Tibial artery (tissue), 4 donors: ENCODE results near the gene RAB6D.
"Not testable (repeated sequence)": the region's sequence is repeated elsewhere in the genome, so short reads cannot be mapped to it uniquely, and the experiment has no call there.

Experiments
- DNase-seq, 2 donors: peaks; one replicate each; pipeline ENCODE4 v3.0.0-alpha.2; 2019
- H3K27ac ChIP-seq, 2 donors: fragments of 200-600 bp; sonication (generic) in 1 of 2; 1 replicate in 1 of 2; 2 replicates in 1 of 2; pipeline ENCODE4 v1.5.1; 2018 to 2019; ENCODE audit warnings: mild to moderate bottlenecking in 1 of 2
- H3K27me3 ChIP-seq, 2 donors: fragments of 200-600 bp; sonication (generic) in 1 of 2; one replicate each; pipeline versions ENCODE4 v1.5.1 to v1.6.0; 2016 to 2019
- H3K36me3 ChIP-seq, 3 donors: fragments of 200-600 bp; sonication (generic) in 2 of 3; one replicate each; pipeline ENCODE4 v1.5.1; 2016 to 2019; ENCODE audit warnings: mild to moderate bottlenecking in 2 of 3
- H3K4me1 ChIP-seq, 4 donors: fragments of 200-600 bp; sonication (generic) in 2 of 4; 1 replicate in 3 of 4; 2 replicates in 1 of 4; pipeline ENCODE4 v1.5.1; 2016 to 2019
- H3K4me3 ChIP-seq, 2 donors: fragments of 200-600 bp; sonication (generic) in 1 of 2; 1 replicate in 1 of 2; 2 replicates in 1 of 2; pipeline ENCODE4 v1.5.1; 2018 to 2019; ENCODE audit warnings: mild to moderate bottlenecking in 2 of 2
- H3K9me3 ChIP-seq, 3 donors: fragments of 200-600 bp; sonication (generic) in 1 of 3; one replicate each; pipeline ENCODE4 v1.5.1; 2016 to 2019
- intact Hi-C: fragments of 100-400 bp; cut with DNase I; formaldehyde crosslinking; loops from one replicate; pipeline ENCODE4 v1.15.0; 2023; ENCODE audit warnings: low total_unique reads
- TF ChIP-seq, protein P1 (sequence below), 2 experiments: fragments of 200-600 bp in 1 of 2; fragments of 450-650 bp in 1 of 2; IDR thresholded peaks; one replicate each; pipeline ENCODE4 v1.5.1; 2017 to 2019; ENCODE audit warnings: antibody characterized with exemption in 2 of 2, mild to moderate bottlenecking in 1 of 2, moderate library complexity in 1 of 2

Gene RAB6D

GRCh38 chr2:131389657-131390056 is 25.7 kb upstream of the RAB6D start:
- peak in 1 of 2 donors; percentile 51 for DNase-seq
- Histone ChIP-seq H3K9me3 (no peaks in the 10 kb centered on the region), H3K4me3 (no peak overlapping the region), H3K4me1 (peaks cover 0 to 4% (median 1%) of the 10 kb centered on the region in 4 donors), H3K27ac (no peak overlapping the region), H3K27me3 (no peaks in the 10 kb centered on the region), H3K36me3 (no peaks in the 10 kb centered on the region)
- TF ChIP-seq, protein P1, sequence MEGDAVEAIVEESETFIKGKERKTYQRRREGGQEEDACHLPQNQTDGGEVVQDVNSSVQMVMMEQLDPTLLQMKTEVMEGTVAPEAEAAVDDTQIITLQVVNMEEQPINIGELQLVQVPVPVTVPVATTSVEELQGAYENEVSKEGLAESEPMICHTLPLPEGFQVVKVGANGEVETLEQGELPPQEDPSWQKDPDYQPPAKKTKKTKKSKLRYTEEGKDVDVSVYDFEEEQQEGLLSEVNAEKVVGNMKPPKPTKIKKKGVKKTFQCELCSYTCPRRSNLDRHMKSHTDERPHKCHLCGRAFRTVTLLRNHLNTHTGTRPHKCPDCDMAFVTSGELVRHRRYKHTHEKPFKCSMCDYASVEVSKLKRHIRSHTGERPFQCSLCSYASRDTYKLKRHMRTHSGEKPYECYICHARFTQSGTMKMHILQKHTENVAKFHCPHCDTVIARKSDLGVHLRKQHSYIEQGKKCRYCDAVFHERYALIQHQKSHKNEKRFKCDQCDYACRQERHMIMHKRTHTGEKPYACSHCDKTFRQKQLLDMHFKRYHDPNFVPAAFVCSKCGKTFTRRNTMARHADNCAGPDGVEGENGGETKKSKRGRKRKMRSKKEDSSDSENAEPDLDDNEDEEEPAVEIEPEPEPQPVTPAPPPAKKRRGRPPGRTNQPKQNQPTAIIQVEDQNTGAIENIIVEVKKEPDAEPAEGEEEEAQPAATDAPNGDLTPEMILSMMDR (IDR thresholded peaks at IDR 0.05), result no peak
- intact Hi-C loops, result no loop called here

DNA sequence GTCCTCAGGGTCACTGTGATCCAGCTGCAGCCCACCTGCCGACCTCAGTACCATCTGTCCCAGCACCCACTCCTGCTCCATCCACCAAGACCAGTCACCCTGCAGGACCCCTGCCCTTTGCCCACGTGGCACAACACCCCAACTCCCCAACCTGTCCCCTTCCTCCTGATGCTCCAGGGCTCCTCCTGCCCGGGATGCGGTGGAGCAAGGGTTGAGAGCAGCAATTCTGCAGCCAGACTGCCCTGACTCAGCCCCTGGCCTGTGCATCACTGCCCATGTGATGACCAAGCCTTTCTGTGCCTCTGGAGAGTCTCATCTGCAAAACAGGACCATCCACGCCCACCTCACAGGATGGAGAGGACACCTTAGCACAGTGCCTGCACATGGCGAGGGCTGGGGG is 24.9 kb upstream of the RAB6D start:
- intact Hi-C loops, H3K4me1 ChIP-seq, H3K27me3 ChIP-seq, H3K9me3 ChIP-seq, H3K27ac ChIP-seq, H3K4me3 ChIP-seq, H3K36me3 ChIP-seq: not testable (repeated sequence)
- DNase-seq, result peak in 1 of 2 donors; percentile 35

DNA sequence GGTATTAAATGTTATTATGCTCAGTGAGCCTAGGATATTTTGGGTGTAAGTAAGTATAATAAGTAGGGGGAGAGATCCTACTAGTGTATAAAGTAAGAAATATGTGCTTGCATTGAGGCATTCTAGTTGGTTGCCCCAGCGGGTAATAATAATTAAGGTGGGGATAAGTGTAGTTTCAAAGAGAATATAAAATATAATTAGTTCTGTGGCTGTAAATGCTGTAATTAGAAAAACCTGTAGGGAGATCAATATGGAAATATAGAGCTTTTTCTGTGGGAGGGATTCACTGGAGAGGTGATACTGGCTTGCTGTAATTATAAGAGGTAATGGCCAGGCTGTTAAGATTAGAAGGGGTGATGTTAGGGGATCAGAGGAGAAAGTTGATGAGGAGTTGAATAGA is 9.1 kb upstream of the RAB6D start:
- H3K4me3 ChIP-seq, DNase-seq, H3K9me3 ChIP-seq, H3K4me1 ChIP-seq, intact Hi-C loops, H3K36me3 ChIP-seq, H3K27ac ChIP-seq, H3K27me3 ChIP-seq: not testable (repeated sequence)

DNA sequence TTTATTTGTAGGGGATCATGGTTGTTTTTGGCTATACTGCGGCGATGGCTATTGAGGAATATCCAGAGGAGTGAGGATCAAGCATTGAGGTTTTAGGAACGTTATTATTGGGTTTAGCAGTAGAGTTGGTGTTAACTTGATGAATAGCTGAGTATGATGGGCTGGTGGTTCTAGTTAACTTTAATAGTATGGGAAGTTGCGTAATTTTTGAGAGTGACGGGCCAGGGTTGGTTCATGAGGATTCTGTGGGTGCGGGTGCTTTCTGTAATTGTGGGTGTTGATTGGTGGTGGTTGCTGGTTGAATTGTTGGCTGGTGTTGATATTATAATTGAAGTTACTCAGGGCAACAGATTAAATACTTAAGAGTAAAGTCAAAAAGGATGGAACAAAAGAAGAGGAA is 6.0 kb upstream of the RAB6D start:
- Histone ChIP-seq H3K27ac (no peak overlapping the region), H3K4me3 (no peak overlapping the region), H3K4me1 (no peaks in the 10 kb centered on the region), H3K36me3 (no peaks in the 10 kb centered on the region), H3K27me3 (peaks cover 0 to 21% of the 10 kb centered on the region in 2 donors), H3K9me3 (no peaks in the 10 kb centered on the region)
- no peak for DNase-seq
- TF ChIP-seq, protein P1 (IDR thresholded peaks at IDR 0.05), result no peak
- intact Hi-C loops, result no loop called here

DNA sequence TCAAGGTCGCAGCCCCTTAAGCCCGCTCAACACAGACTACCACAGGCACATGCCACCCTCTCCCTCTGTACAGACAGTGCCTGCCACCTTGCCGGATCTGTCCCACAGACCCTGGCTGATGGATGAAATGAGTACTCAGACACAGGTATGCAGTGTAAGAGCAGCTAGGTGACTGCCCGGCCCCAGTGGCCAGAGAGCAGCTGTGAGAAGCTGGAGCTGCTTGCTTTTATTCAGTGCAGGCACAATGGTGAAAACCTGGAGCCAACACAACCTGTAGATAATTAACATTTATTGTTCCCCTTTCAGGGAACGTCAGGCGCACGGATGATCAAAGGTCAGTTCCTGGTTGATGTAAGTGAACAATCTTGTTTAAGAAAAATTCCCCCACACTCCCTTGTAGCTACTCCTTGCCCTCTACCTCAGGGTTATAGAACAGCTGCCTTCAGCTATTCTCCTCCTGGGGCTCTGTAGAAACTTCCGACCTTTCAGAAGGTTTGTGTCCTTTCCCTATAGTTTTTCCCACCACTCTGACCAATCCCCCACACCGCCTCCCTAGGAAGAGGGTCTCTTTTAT is 4.6 kb upstream of the RAB6D start:
- H3K27ac ChIP-seq, H3K36me3 ChIP-seq, intact Hi-C loops, H3K4me1 ChIP-seq, H3K9me3 ChIP-seq, DNase-seq, H3K4me3 ChIP-seq: not testable (repeated sequence)
- peaks cover 0 to 21% of the 10 kb centered on the region in 2 donors for H3K27me3 ChIP-seq

DNA sequence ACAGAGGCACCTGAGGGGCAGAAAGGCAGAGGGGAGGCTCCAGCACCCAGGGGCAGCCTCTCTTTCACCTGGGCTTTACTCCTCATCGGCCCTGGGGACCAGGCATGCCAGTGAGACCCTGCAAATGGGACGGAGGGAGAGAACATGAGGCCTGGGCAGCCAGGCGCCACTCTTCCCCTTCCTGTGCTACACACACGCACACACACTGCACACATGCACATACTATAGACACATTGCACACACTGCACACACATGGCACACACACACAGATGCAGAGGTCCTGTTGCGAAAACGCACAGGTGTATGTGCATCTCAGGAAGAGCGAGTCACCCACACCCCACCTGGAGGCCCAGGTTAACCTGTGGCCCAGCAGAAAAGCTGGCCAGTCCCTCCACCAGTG is 3.4 kb upstream of the RAB6D start:
- Histone ChIP-seq H3K4me3 (no peak overlapping the region), H3K9me3 (no peaks in the 10 kb centered on the region), H3K4me1 (no peaks in the 10 kb centered on the region), H3K27me3 (peaks cover 0 to 21% of the 10 kb centered on the region in 2 donors), H3K27ac (no peak overlapping the region), H3K36me3 (no peaks in the 10 kb centered on the region)
- intact Hi-C loops, result no loop called here
- DNase-seq, result no peak
- TF ChIP-seq, protein P1 (IDR thresholded peaks at IDR 0.05), result no peak

DNA sequence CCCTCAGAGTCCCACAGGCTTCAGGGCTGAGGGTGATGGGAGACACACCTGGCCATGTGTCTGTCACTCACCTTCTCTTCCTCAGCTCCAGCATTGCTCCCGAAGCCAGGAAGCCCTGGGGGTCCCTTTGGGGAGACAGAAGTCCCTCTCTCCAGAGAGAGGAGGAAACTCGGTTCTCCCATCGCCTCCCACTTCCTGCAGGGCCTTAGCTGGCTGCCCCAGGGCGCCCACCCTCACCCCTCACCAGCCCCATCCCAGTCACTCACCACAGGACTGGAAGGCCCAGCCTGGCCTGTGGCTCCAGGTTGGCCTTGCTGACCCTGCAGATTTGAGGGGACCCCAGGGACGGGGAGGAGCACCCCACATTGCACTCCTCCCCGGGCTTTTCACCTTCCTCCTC is 2.7 kb upstream of the RAB6D start:
- Histone ChIP-seq H3K27ac (no peak overlapping the region), H3K9me3 (no peaks in the 10 kb centered on the region), H3K36me3 (no peaks in the 10 kb centered on the region), H3K4me3 (no peak overlapping the region), H3K4me1 (no peaks in the 10 kb centered on the region), H3K27me3 (peaks cover 0 to 21% of the 10 kb centered on the region in 2 donors)
- TF ChIP-seq, protein P1 (IDR thresholded peaks at IDR 0.05), result no peak
- no peak for DNase-seq
- intact Hi-C loops, result no loop called here
